ENCODE data around the gene MPP2.
"Not testable (repeated sequence)": the region's sequence is repeated elsewhere in the genome, so short reads cannot be mapped to it uniquely, and the experiment has no call there.

Gene MPP2

GRCh38 chr17:43877031-43877430, 30.3 kb downstream of the MPP2 start:
- H3K4me3 Mint-ChIP-seq: no peak overlapping the region
- H3K4me1 Mint-ChIP-seq: no peaks in the 10 kb centered on the region
- no peak overlapping the region for H3K27ac Mint-ChIP-seq
- H3K36me3 Mint-ChIP-seq: no peaks in the 10 kb centered on the region
- H3K9me3 Mint-ChIP-seq: no peaks in the 10 kb centered on the region
- H3K27me3 Mint-ChIP-seq: peaks cover 2% of the 10 kb centered on the region

- Mint-ChIP-seq H3K27me3 (peaks cover 2% of the 10 kb centered on the region), H3K4me1 (no peaks in the 10 kb centered on the region), H3K9me3 (no peaks in the 10 kb centered on the region), H3K27ac (peak overlapping the region; percentile 36), H3K36me3 (no peaks in the 10 kb centered on the region), H3K4me3 (no peak overlapping the region)
Measured at GRCh38 chr17:43875476-43876147, 31.7 kb downstream of the MPP2 start.

DNA sequence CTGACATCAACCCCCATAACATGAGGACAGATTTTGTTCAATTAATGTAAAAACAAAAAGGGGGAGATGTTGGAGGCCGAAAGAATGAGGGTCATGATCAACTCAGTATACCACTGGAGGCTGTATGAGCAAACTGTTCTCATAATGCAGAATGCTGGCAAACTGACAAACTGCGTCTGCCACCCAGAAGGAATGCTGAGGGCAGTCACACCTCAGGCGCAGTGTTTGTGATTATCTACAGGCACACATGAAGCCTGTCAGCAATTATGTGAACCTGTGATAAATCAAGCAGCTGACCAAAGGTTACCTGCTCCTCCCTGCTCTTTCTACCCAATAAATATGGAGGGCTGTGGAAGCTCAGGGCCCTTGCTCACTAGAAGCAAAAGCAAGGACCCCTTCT, 33.0 kb downstream of the MPP2 start:
- no peak overlapping the region for H3K4me3 Mint-ChIP-seq

DNA sequence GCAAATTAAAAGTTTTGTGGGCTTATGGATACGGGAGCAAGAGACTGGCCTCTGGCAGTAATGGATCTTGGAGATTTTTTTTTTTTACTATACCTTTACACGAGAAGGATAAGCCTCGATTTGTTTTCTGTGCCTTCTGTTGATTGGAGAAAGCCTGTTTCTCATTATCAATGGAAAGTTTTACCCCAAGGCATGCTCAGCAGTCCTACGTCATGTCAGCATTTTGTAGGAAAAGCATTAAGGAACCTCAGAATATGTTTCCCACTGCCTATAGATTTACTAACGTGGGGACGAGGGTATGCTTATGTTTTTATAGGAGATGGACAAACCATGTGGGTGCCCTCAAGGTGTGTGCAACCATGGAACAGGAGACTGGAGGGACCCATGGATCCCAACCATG, 33.5 kb downstream of the MPP2 start:
- Mint-ChIP-seq H3K27ac (no peak overlapping the region), H3K9me3 (no peaks in the 10 kb centered on the region), H3K27me3 (peaks cover 6% of the 10 kb centered on the region), H3K4me3 (no peak overlapping the region), H3K36me3 (no peaks in the 10 kb centered on the region), H3K4me1 (no peaks in the 10 kb centered on the region)

More for the DNA sequence above, 33.0 kb downstream of the MPP2 start:
- Mint-ChIP-seq H3K36me3 (no peaks in the 10 kb centered on the region), H3K9me3 (no peaks in the 10 kb centered on the region), H3K4me1 (no peaks in the 10 kb centered on the region), H3K27ac (no peak overlapping the region), H3K27me3 (peaks cover 6% of the 10 kb centered on the region)

- H3K4me3 Mint-ChIP-seq: no peak overlapping the region
- H3K4me1 Mint-ChIP-seq: no peaks in the 10 kb centered on the region
- peaks cover 2% of the 10 kb centered on the region for H3K36me3 Mint-ChIP-seq
- no peaks in the 10 kb centered on the region for H3K9me3 Mint-ChIP-seq
- peaks cover 8% of the 10 kb centered on the region for H3K27me3 Mint-ChIP-seq
- no peak overlapping the region for H3K27ac Mint-ChIP-seq
Measured at GRCh38 chr17:43873091-43873490, 34.2 kb downstream of the MPP2 start.

- Mint-ChIP-seq H3K4me1 (no peaks in the 10 kb centered on the region), H3K27ac (no peak overlapping the region), H3K36me3 (peaks cover 2% of the 10 kb centered on the region), H3K27me3 (peaks cover 10% of the 10 kb centered on the region), H3K9me3 (no peaks in the 10 kb centered on the region), H3K4me3 (no peak overlapping the region)
Measured at GRCh38 chr17:43871946-43872690, 35.2 kb downstream of the MPP2 start.

GRCh38 chr17:43869031-43869430, 38.3 kb downstream of the MPP2 start:
- H3K4me1 Mint-ChIP-seq, H3K27ac Mint-ChIP-seq, H3K36me3 Mint-ChIP-seq, H3K4me3 Mint-ChIP-seq, H3K9me3 Mint-ChIP-seq: not testable (repeated sequence)
- H3K27me3 Mint-ChIP-seq: peaks cover 10% of the 10 kb centered on the region

GRCh38 chr17:43868226-43868994, 38.9 kb downstream of the MPP2 start:
- Mint-ChIP-seq H3K27me3 (peaks cover 10% of the 10 kb centered on the region), H3K27ac (no peak overlapping the region)

DNA sequence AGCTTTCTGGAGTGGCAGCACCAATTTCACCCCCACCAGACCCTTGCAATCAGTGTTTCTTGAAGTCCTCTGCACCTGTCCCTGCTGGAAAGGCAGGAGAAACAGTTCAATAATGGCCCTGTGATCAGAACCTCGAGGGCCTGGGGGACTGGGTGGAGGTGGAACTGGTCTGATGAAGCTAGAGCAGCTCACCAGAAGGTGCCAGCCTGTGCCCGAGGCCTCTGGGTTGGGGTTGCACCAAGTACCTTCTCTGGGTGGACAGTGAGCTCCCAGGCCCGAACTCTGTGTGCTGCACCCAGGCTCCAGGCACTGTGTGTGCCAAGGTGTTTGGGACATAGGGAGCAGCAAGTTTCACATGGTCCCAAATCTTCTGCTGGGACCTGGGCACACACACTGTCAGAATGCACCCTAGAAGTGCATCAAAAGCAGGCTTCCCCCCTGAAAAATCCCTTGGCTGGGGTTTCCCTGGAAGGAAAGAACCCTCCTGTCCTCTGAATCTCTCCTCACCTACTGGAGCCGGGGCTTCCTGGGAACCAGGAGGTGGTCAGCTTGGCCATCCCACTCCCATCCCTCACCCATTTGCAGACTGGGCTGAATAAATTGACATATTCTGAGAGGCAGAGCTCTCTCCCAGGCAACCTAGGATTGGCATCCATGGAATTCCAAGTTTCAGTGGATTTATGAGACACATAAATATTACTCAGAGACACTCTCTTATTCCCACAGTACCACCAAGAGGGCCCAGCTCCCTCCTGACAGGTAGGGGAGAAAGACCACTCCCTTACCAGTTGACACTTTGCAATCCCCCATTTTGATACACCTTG, 43.0 kb downstream of the MPP2 start:
- H3K27me3 Mint-ChIP-seq: peaks cover 5% of the 10 kb centered on the region
- no peaks in the 10 kb centered on the region for H3K4me1 Mint-ChIP-seq
- peaks cover 2% of the 10 kb centered on the region for H3K36me3 Mint-ChIP-seq
- H3K9me3 Mint-ChIP-seq: no peaks in the 10 kb centered on the region
- H3K4me3 Mint-ChIP-seq: no peak overlapping the region
- no peak overlapping the region for H3K27ac Mint-ChIP-seq

More at GRCh38 chr17:43868226-43868994, 38.9 kb downstream of the MPP2 start:
- peaks cover 2% of the 10 kb centered on the region for H3K36me3 Mint-ChIP-seq
- H3K4me3 Mint-ChIP-seq: no peak overlapping the region
- no peaks in the 10 kb centered on the region for H3K9me3 Mint-ChIP-seq
- H3K4me1 Mint-ChIP-seq: no peaks in the 10 kb centered on the region

DNA sequence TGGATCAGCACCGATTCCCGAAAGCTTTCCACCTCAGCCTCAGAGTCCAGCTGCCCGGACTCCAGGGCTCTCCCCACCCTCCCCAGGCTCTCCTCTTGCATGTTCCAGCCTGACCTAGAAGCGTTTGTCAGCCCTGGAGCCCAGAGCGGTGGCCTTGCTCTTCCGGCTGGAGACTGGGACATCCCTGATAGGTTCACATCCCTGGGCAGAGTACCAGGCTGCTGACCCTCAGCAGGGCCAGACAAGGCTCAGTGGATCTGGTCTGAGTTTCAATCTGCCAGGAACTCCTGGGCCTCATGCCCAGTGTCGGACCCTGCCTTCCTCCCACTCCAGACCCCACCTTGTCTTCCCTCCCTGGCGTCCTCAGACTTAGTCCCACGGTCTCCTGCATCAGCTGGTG, 45.4 kb downstream of the MPP2 start:
- Mint-ChIP-seq H3K36me3 (no peaks in the 10 kb centered on the region), H3K27me3 (peaks cover 2% of the 10 kb centered on the region), H3K9me3 (no peaks in the 10 kb centered on the region), H3K27ac (no peak overlapping the region), H3K4me3 (no peak overlapping the region), H3K4me1 (no peaks in the 10 kb centered on the region)

- no peak overlapping the region for H3K27ac Mint-ChIP-seq
- H3K9me3 Mint-ChIP-seq: no peaks in the 10 kb centered on the region
- no peaks in the 10 kb centered on the region for H3K36me3 Mint-ChIP-seq
- peaks cover 2% of the 10 kb centered on the region for H3K27me3 Mint-ChIP-seq
- no peak overlapping the region for H3K4me3 Mint-ChIP-seq
- H3K4me1 Mint-ChIP-seq: no peaks in the 10 kb centered on the region
Measured at GRCh38 chr17:43860927-43861622, 46.3 kb downstream of the MPP2 start.

DNA sequence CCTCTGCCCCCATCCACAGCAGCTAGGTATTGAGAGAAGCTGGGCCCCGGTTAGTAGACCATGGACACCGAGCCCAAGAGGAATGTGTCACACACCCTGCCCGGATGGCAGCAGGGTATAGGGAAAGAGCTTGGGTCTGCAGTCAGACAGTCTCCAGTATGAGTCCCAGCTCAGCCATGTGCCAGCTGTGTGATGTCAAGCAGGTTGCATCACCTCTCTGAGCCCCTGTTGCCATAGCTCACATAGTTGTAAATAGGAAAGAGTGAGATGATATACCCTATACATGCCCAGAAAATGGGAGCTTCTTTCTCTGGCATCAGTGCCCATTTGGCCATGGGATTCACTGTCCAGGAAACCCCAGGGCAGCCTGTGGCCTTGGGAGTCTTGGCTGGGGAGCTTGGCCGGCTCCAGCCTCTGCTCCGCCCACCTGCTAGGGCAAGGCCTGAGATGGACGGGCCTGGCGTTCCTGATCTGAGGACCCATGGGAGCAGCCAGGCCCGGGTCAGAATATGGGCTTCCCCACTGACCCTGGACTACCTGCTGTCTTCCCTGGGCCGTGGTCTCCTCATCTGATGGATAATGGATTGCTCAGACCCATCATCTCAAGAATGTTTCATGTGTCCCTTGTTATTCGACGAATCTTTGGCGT, 47.1 kb downstream of the MPP2 start:
- Mint-ChIP-seq H3K36me3 (no peaks in the 10 kb centered on the region), H3K27me3 (peaks cover 2% of the 10 kb centered on the region), H3K4me3 (no peak overlapping the region), H3K4me1 (no peaks in the 10 kb centered on the region), H3K27ac (no peak overlapping the region), H3K9me3 (no peaks in the 10 kb centered on the region)

- no peaks in the 10 kb centered on the region for H3K4me1 Mint-ChIP-seq
- peaks cover 2% of the 10 kb centered on the region for H3K27me3 Mint-ChIP-seq
- no peak overlapping the region for H3K27ac Mint-ChIP-seq
- no peak overlapping the region for H3K4me3 Mint-ChIP-seq
- no peaks in the 10 kb centered on the region for H3K9me3 Mint-ChIP-seq
- H3K36me3 Mint-ChIP-seq: no peaks in the 10 kb centered on the region
Measured at GRCh38 chr17:43857957-43858600, 49.3 kb downstream of the MPP2 start.

DNA sequence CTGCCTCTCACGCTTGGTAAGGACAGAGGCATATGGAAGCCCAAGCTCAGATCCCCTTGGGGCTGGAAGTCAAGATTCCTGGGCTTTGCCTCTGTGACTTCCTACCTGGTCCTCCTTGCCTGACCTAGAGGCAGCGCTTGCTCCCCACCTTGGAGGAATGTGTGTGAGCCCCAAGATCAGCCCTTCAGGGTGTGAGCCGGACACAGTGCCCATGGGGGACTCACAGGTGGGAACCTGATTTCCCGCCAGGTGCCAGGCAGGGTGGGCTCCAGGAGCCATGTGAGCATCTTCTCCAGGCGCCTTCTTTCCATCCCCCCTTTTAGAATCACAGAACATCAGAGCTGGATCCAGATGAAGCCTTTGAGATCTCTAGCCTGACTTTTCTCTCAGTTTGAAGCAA, 50.2 kb downstream of the MPP2 start:
- no peak overlapping the region for H3K4me3 Mint-ChIP-seq

More for the DNA sequence above, 50.2 kb downstream of the MPP2 start:
- H3K9me3 Mint-ChIP-seq: no peaks in the 10 kb centered on the region
- H3K36me3 Mint-ChIP-seq: no peaks in the 10 kb centered on the region
- H3K4me1 Mint-ChIP-seq: no peaks in the 10 kb centered on the region
- H3K27ac Mint-ChIP-seq: no peak overlapping the region
- H3K27me3 Mint-ChIP-seq: peaks cover 2% of the 10 kb centered on the region
